ENCODE measurements around the gene GPR55. TPM values are rescaled to one million over a fixed set of nuclear protein-coding genes. Genes with fewer than 3 reads are reported as not detected.

Gene GPR55
- total and polyA plus RNA-seq, 8 donors, result 0.13 to 0.37 (median 0.19) TPM; not detected in 5

GRCh38 chr2:230914886-230915285 lies 10.2 kb downstream of the GPR55 start:
- Histone ChIP-seq H3K27ac (no peak overlapping the region), H3K4me1 (no peaks in the 10 kb centered on the region), H3K36me3 (no peaks in the 10 kb centered on the region), H3K27me3 (peaks cover 0 to 13% (median 0%) of the 10 kb centered on the region in 3 donors), H3K9me3 (no peaks in the 10 kb centered on the region), H3K4me3 (no peak overlapping the region)
- DNase-seq, result no peak
- intact Hi-C loops (cut with DNase I; ENCODE audit: low total_unique reads), result loop anchor here (10.0 kb wide), 1 partner anchor 70 kb away; no protein-coding TSS in a partner anchor
- TF ChIP-seq, protein P1, sequence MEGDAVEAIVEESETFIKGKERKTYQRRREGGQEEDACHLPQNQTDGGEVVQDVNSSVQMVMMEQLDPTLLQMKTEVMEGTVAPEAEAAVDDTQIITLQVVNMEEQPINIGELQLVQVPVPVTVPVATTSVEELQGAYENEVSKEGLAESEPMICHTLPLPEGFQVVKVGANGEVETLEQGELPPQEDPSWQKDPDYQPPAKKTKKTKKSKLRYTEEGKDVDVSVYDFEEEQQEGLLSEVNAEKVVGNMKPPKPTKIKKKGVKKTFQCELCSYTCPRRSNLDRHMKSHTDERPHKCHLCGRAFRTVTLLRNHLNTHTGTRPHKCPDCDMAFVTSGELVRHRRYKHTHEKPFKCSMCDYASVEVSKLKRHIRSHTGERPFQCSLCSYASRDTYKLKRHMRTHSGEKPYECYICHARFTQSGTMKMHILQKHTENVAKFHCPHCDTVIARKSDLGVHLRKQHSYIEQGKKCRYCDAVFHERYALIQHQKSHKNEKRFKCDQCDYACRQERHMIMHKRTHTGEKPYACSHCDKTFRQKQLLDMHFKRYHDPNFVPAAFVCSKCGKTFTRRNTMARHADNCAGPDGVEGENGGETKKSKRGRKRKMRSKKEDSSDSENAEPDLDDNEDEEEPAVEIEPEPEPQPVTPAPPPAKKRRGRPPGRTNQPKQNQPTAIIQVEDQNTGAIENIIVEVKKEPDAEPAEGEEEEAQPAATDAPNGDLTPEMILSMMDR (IDR thresholded peaks at IDR 0.05), result no peak
- TF ChIP-seq POLR2AphosphoS5 (IDR thresholded peaks at IDR 0.05) (no peak), EP300 (IDR thresholded peaks at IDR 0.05) (no peak), POLR2A (IDR thresholded peaks at IDR 0.05) (no peak)
- 73 to 89% (median 86%) methylated on average over 3 of the region's 3 CpGs for WGBS, 5 donors

DNA sequence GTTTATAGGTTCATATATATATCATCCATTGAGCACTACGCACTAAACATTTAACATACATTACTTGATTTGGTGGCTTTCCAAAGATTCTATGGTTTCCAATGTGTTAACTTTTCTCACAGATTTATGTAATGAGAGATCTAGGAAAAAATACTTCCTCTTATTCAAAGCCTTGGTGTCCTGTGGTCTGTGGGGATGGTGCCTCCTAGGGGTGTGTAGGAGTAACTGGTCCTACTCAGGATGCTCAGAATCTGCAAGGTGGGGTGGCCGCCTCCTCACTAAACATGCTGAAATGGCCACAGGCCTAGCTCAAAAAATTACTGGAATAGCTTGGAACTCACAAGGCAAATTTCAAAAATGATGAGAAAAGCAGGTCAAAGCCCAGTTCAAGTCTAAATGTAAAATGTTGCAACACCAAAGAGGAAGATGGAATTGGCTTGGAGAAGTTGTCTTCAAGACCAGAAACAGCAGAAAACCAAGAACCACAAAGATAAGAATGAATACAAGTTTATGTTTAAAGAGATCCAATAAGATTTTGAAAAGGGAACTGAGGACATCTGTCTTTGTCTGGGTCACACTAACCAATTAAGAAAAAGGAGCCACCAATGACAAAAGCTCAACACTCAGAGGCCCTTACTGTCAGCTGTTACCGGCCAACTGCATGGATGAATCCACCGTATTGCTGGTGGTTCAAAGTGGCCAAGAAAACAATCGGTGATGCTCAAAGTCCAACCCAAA lies 11.5 kb downstream of the GPR55 start:
- WGBS, 5 donors, result 61 to 88% (median 81%) methylated on average over 5 of the region's 5 CpGs
- Histone ChIP-seq H3K4me1 (no peaks in the 10 kb centered on the region), H3K27me3 (peaks cover 0 to 13% (median 0%) of the 10 kb centered on the region in 3 donors), H3K27ac (no peak overlapping the region), H3K4me3 (no peak overlapping the region), H3K36me3 (no peaks in the 10 kb centered on the region), H3K9me3 (no peaks in the 10 kb centered on the region)
- DNase-seq, result peak; percentile 47 to 78
- intact Hi-C loops (cut with DNase I; ENCODE audit: low total_unique reads), result loop anchor here (10.0 kb wide), 1 partner anchor 69 kb away; no protein-coding TSS in a partner anchor
- TF ChIP-seq POLR2A (IDR thresholded peaks at IDR 0.05), result no peak
- TF ChIP-seq, protein P1 (IDR thresholded peaks at IDR 0.05), result peak in 4 of 7 experiments; percentile 32 to 47 (median 41)

DNA sequence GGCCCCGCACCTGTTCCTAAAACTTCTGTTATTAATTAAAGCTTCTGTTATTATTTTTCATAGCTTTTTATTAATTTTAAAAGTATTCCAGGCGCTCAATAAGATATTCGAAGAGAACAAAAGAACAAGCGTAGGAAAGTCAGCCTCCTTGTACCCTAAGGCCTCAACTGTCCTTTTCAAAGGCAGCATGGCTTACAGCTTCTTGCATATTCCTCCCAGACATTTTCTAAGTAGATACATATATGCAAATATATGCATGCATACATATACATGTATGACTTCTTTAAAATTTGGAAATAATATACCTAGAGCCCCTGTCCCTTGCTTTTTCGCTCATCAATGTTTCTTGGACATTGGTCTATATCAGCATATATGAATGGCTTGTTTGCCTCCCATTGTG lies 12.3 kb downstream of the GPR55 start:
- Histone ChIP-seq H3K9me3 (no peaks in the 10 kb centered on the region), H3K36me3 (no peaks in the 10 kb centered on the region), H3K27ac (no peak overlapping the region), H3K27me3 (peaks cover 0 to 13% (median 0%) of the 10 kb centered on the region in 3 donors), H3K4me3 (no peak overlapping the region), H3K4me1 (no peaks in the 10 kb centered on the region)
- intact Hi-C loops (cut with DNase I; ENCODE audit: low total_unique reads), result loop anchor here (10.0 kb wide), 1 partner anchor 68 kb away; no protein-coding TSS in a partner anchor
- 88 to 96% (median 94%) methylated on average over 5 of the region's 5 CpGs for WGBS, 5 donors
- no peak for DNase-seq
- TF ChIP-seq, protein P1 (IDR thresholded peaks at IDR 0.05), result no peak
- TF ChIP-seq POLR2AphosphoS5 (IDR thresholded peaks at IDR 0.05) (no peak), POLR2A (IDR thresholded peaks at IDR 0.05) (no peak), EP300 (IDR thresholded peaks at IDR 0.05) (no peak)

DNA sequence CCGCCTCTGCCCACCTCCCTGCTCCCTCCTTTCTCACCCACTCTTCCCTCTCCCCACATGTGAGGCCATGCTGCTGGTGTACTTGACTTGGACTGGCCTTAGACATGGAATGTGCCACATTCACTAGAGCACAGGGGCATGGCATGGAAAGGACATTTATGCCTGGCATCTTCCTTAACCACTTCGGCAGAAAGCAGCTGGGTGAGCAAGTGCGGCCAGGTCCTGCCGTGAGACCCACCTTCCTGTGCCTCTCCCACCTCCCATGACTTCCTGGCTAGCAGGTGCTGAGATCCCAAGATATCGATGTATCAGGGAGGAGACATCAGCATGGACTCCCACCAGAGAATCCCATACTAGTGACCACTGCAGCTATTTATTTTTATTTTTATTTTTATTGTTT lies 13.0 kb downstream of the GPR55 start:
- Histone ChIP-seq H3K27ac (no peak overlapping the region), H3K4me1 (no peaks in the 10 kb centered on the region), H3K4me3 (no peak overlapping the region), H3K36me3 (no peaks in the 10 kb centered on the region), H3K27me3 (peaks cover 0 to 13% (median 0%) of the 10 kb centered on the region in 3 donors), H3K9me3 (no peaks in the 10 kb centered on the region)
- WGBS, 5 donors, result 79 to 93% (median 92%) methylated on average over 5 of the region's 5 CpGs
- DNase-seq, result no peak
- TF ChIP-seq EP300 (IDR thresholded peaks at IDR 0.05) (no peak), POLR2AphosphoS5 (IDR thresholded peaks at IDR 0.05) (no peak), POLR2A (IDR thresholded peaks at IDR 0.05) (no peak)
- TF ChIP-seq, protein P1 (IDR thresholded peaks at IDR 0.05), result no peak
- intact Hi-C loops (cut with DNase I; ENCODE audit: low total_unique reads), result loop anchor here (10.0 kb wide), 1 partner anchor 67 kb away; no protein-coding TSS in a partner anchor

Measured in stomach (tissue), 9 donors.